GM12875 (cell line): Measurements from ENCODE around the gene ANKRD24.
A peak's percentile ranks its signal among the peaks of the same experiment; 100 is the strongest.
"Not testable (repeated sequence)": the region's sequence is repeated elsewhere in the genome, so short reads cannot be mapped to it uniquely, and the experiment has no call there.

ENCODE experiments used
- H3K4me3 ChIP-seq: one replicate; pipeline ENCODE4 v1.5.1; 2011; ENCODE audit warnings: low read depth, low read length, control low read depth
- TF ChIP-seq, protein P1 (sequence below): IDR thresholded peaks from 2 replicates; pipeline ENCODE4 v1.5.1; 2011; ENCODE audit warnings: low read depth, mild to moderate bottlenecking, control low read depth, inconsistent platforms, low read length, moderate library complexity, borderline replicate concordance; ENCODE audit not compliant: insufficient read depth

Gene ANKRD24

DNA sequence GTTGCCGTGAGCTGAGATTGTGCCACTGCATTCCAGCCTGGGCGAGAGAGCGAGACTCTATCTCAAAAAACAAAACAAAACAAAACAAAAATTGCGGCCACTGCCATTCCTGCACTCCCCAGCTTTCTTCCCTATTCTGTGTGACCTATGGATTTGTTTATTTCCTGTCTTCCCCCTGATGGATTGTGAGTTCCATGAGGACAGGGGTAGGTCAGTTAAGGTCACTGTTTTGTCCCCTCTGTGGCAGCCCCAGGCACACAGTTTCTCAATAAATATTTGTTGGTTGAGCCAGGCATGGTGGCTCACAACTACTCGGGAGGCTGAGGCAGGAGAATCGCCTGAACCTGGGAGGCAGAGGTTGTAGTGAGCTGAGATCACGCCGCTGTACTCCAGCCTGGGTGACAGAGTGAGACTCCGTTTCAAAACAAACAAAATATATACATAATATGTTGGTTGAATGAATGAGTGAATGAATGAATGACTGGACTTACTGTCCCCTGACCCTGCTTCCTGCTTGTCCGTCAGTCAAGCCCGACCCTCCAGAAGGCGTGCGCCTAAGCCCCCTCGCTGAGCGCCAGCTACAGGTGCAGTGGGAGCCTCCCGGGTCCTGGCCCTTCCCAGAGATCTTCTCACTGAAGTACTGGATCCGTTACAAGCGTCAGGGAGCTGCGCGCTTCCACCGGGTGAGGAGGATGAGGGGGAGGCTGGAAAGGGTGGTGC, 51.8 kb downstream of the ANKRD24 start:
- TF ChIP-seq, protein P1, sequence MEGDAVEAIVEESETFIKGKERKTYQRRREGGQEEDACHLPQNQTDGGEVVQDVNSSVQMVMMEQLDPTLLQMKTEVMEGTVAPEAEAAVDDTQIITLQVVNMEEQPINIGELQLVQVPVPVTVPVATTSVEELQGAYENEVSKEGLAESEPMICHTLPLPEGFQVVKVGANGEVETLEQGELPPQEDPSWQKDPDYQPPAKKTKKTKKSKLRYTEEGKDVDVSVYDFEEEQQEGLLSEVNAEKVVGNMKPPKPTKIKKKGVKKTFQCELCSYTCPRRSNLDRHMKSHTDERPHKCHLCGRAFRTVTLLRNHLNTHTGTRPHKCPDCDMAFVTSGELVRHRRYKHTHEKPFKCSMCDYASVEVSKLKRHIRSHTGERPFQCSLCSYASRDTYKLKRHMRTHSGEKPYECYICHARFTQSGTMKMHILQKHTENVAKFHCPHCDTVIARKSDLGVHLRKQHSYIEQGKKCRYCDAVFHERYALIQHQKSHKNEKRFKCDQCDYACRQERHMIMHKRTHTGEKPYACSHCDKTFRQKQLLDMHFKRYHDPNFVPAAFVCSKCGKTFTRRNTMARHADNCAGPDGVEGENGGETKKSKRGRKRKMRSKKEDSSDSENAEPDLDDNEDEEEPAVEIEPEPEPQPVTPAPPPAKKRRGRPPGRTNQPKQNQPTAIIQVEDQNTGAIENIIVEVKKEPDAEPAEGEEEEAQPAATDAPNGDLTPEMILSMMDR, result no peak
- H3K4me3 ChIP-seq, result no peak overlapping the region

GRCh38 chr19:4234862-4235201, 52.3 kb downstream of the ANKRD24 start:
- TF ChIP-seq, protein P1, result no peak
- H3K4me3 ChIP-seq, result no peak overlapping the region

DNA sequence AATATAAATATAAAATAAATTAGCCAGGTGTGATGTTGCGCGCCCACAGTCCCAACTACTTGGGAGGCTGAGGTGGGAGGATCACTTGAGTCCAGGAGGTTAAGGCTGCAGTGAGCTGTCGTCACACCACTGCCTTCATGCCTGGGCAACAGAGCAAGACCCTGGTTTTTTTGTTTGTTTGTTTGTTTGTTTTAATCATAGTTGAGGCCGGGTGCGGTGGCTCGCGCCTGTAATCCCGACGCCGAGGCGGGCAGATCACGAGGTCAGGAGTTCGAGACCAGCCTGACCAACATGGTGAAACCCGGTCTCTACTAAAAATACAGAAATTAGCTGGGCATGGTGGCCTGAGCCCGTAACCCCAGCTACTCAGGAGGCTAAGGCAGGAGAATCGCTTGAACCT, 55.0 kb downstream of the ANKRD24 start:
- H3K4me3 ChIP-seq, result not testable (repeated sequence)

- TF ChIP-seq, protein P1, result no peak
- H3K4me3 ChIP-seq, result no peak overlapping the region
These were observed 56.3 kb downstream of the ANKRD24 start for GRCh38 chr19:4238831-4239230.

- TF ChIP-seq, protein P1, result no peak
- no peak overlapping the region for H3K4me3 ChIP-seq
These were observed 59.4 kb downstream of the ANKRD24 start for GRCh38 chr19:4241824-4242430.

DNA sequence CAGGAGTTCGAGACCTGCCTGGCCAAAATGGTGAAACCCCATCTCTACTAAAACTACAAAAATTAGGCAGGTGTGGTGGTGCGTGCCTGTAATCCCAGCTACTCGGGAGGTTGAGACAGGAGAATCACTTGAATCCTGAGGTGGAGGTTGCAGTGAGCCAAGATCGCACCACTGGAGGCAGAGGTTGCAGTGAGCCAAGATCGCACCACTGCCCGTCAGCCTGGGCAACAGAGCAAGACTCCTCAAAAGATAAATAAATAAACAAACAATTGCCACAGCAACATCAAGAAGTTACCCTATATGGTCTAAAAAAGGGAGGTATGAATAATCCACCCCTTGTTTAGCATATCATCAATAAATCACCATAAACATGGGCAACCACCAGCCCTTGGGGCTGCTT, 63.4 kb downstream of the ANKRD24 start:
- not testable (repeated sequence) for H3K4me3 ChIP-seq

GRCh38 chr19:4246767-4247593, 64.5 kb downstream of the ANKRD24 start, which contains the start of gene YJU2:
Gene YJU2, plus strand, starts transcription at chr19:4247080. Its CDS starts 67 bp downstream, at chr19:4247147.
- H3K4me3 ChIP-seq, result peak within 1 kb of the TSS; percentile 64
- TF ChIP-seq, protein P1, result peak; percentile 41

GRCh38 chr19:4256563-4256962, 74.1 kb downstream of the ANKRD24 start:
- no peak overlapping the region for H3K4me3 ChIP-seq

More at GRCh38 chr19:4256563-4256962, 74.1 kb downstream of the ANKRD24 start:
- TF ChIP-seq, protein P1, result 0 out of 2 replicates have a peak, but pooled peaks have one; percentile 20
